HepG2 (cell line): ENCODE data around the gene MARCHF5. TPM values are rescaled to one million over a fixed set of nuclear protein-coding genes. Genes with fewer than 3 reads are reported as not detected.

Experiments used
- ATAC-seq: fragments of 200-7000 bp; cut with Tn5 transposase; 3 replicates; pipeline ENCODE4 v1.9.1; 2020; ENCODE audit warnings: mild to moderate bottlenecking, moderate library complexity
- BruUV-seq: library from RNA; stranded (reverse); fragments of 400-500 nt; replicated peaks from 2 replicates; lab custom pipeline; 2021; lab: Mats Ljungman, UMichigan
- CTCF ChIA-PET: fragments of 300-600 bp; formaldehyde crosslinking; extraction: SDS; loops from one replicate; lab custom pipeline; 2021; ENCODE audit warnings: low total read pairs, inconsistent platforms, low intra/inter-chr PET ratio; lab: Yijun Ruan, JAX
- POLR2A ChIA-PET: fragments of 350-600 bp; sonication (Branson Sonifier 250); formaldehyde crosslinking; loops from one replicate; lab custom pipeline; 2020; ENCODE audit warnings: antibody characterized with exemption, inconsistent platforms; lab: Yijun Ruan, JAX
- DNase-seq: peaks from one replicate; pipeline ENCODE4 v3.0.0-alpha.2; 2015; ENCODE audit warnings: low spot score
- FAIRE-seq: peaks from 3 replicates; lab custom pipeline; 2011; peaks lifted over from hg19 to GRCh38; lab: Jason Lieb, UNC
- H2AFZ ChIP-seq: one replicate; pipeline ENCODE4 v1.6.1; 2011; ENCODE audit warnings: low read length, inconsistent platforms
- H3K27ac ChIP-seq: fragments of 300-600 bp; 3 replicates; pipeline ENCODE4 v1.8.0; 2011; ENCODE audit warnings: mixed run types, mild to moderate bottlenecking, mixed read lengths, low read length, inconsistent platforms; ENCODE audit not compliant: insufficient read depth; ENCODE audit errors: extremely low read length
- H3K27me3 ChIP-seq, 2 experiments: fragments of 200-600 bp in 1 of 2; 2 replicates in 1 of 2; 3 replicates in 1 of 2; pipeline versions ENCODE4 v1.6.0 to v1.8.0; 2011; ENCODE audit warnings: low read length in 2 of 2, mild to moderate bottlenecking in 2 of 2, moderate library complexity in 2 of 2, inconsistent platforms in 1 of 2; ENCODE audit not compliant: insufficient read depth in 2 of 2, control insufficient read depth in 1 of 2
- H3K36me3 ChIP-seq, 2 experiments: fragments of 200-600 bp in 1 of 2; replicated peaks in 1 of 2; 2 replicates in 1 of 2; 3 replicates in 1 of 2; pipeline versions ENCODE4 v1.5.1 to v1.8.0; 2011; ENCODE audit warnings: low read length in 2 of 2, inconsistent platforms in 1 of 2; ENCODE audit not compliant: insufficient read depth in 2 of 2, control insufficient read depth in 1 of 2
- H3K4me1 ChIP-seq: 2 replicates; pipeline ENCODE4 v1.5.1; 2012; ENCODE audit warnings: low read length, inconsistent platforms; ENCODE audit not compliant: insufficient read depth
- H3K4me2 ChIP-seq: 2 replicates; pipeline ENCODE4 v1.6.0; 2011; ENCODE audit warnings: low read depth, low read length, inconsistent platforms
- H3K4me3 ChIP-seq, 3 experiments: fragments of 200-600 bp in 1 of 3; sonication (generic), shearing (Covaris generic) in 1 of 3; replicated peaks in 1 of 3; 2 replicates each; pipeline ENCODE4 v1.5.1; 2011 to 2016; ENCODE audit warnings: low read length in 3 of 3, inconsistent platforms in 2 of 3, low read depth in 2 of 3, mild to moderate bottlenecking in 2 of 3, control low read depth in 1 of 3, mixed read lengths in 1 of 3; ENCODE audit not compliant: insufficient read depth in 1 of 3
- H3K79me2 ChIP-seq: one replicate; pipeline ENCODE4 v1.6.1; 2011; ENCODE audit warnings: low read length, inconsistent platforms; ENCODE audit not compliant: insufficient read depth
- H3K9ac ChIP-seq: 2 replicates; pipeline ENCODE4 v1.6.0; 2011; ENCODE audit warnings: mild to moderate bottlenecking, low read depth, low read length, inconsistent platforms; ENCODE audit not compliant: insufficient read depth
- H3K9me3 ChIP-seq: 2 replicates; pipeline ENCODE4 v1.5.1; 2012; ENCODE audit warnings: mild to moderate bottlenecking, low read length
- H4K20me1 ChIP-seq: 2 replicates; pipeline ENCODE4 v1.6.0; 2011; ENCODE audit warnings: inconsistent platforms, mild to moderate bottlenecking, low read length, moderate library complexity; ENCODE audit not compliant: insufficient read depth
- MAFF ChIP-seq: IDR thresholded peaks from 2 replicates; pipeline ENCODE4 v1.6.1; 2011; ENCODE audit warnings: low read depth, low read length, improper control_type of control experiment
- MAFK ChIP-seq, 2 experiments: IDR thresholded peaks in 1 of 2; conservative IDR thresholded peaks in 1 of 2; 2 replicates each; pipeline ENCODE4 v1.6.1; 2011; ENCODE audit warnings: improper control_type of control experiment in 2 of 2, low read length in 2 of 2
- MIER3 ChIP-seq: IDR thresholded peaks from 2 replicates; pipeline ENCODE4 v1.6.1; 2016; ENCODE audit warnings: missing compliant biosample characterization, borderline replicate concordance
- PHF5A ChIP-seq: IDR thresholded peaks from one replicate; pipeline ENCODE4 v1.6.1; 2018; ENCODE audit warnings: low read depth, missing genetic modification reagents; ENCODE audit not compliant: unreplicated experiment
- PRPF4 ChIP-seq: fragments of 200-400 bp; formaldehyde crosslinking; IDR thresholded peaks from 2 replicates; pipeline ENCODE4 v1.6.1; 2016; ENCODE audit warnings: low read length, low read depth; ENCODE audit not compliant: poor library complexity, severe bottlenecking
- ZNF274 ChIP-seq: sonication (generic); formaldehyde crosslinking; IDR thresholded peaks from 2 replicates; pipeline ENCODE4 v1.5.1; 2020; ENCODE audit warnings: mild to moderate bottlenecking, missing genetic modification reagents
- ZNF432 ChIP-seq: sonication (generic); formaldehyde crosslinking; IDR thresholded peaks from 2 replicates; pipeline ENCODE4 v1.5.0; 2020; ENCODE audit warnings: missing genetic modification reagents, mild to moderate bottlenecking, borderline replicate concordance
- ZSCAN31 ChIP-seq: sonication (generic); formaldehyde crosslinking; IDR thresholded peaks from 2 replicates; pipeline ENCODE4 v1.5.0; 2020; ENCODE audit warnings: low read depth, mild to moderate bottlenecking, missing genetic modification reagents
- WGBS: methylation state at CpG from one replicate; pipeline ENCODE4 v1.1.6; 2017; ENCODE audit warnings: low lambda C conversion rate; 5-methylcytosine and 5-hydroxymethylcytosine counted together
- in situ Hi-C: cut with HindIII; loops from 2 replicates; pipeline ENCODE4 v1.10.0; 2017; ENCODE audit warnings: low pct_unique_long_range_greater_than_20kb; ENCODE audit not compliant: extremely low pct_ligation_motif_present
- intact Hi-C: fragments of 100-400 bp; cut with micrococcal nuclease; formaldehyde crosslinking; loops from one replicate; pipeline ENCODE4 v1.10.0; 2022; ENCODE audit not compliant: unreplicated experiment
- polyA plus RNA-seq, 8 experiments: library from polyadenylated mRNA; depleted of rRNA in 3 of 8; stranded (reverse) in 7 of 8; unstranded in 1 of 8; fragments of >200 nt; fragmentation: Illumina TruSeq in 4 of 8; extraction: Trizol in 4 of 8; gene quantifications; 2 replicates each; pipeline versions ENCODE4 v1.2.1 to v1.2.3, GENCODE V29; 2011 to 2016; ENCODE audit warnings: low read depth in 4 of 8, missing spikeins in 1 of 8, mixed read lengths in 1 of 8; ENCODE audit not compliant: insufficient read depth in 1 of 8
- total RNA-seq, 5 experiments: library from RNA; depleted of rRNA; stranded (reverse); fragments of >200 nt; fragmentation: Illumina TruSeq; extraction: Trizol; gene quantifications; 2 replicates each; pipeline ENCODE4 v1.2.3, GENCODE V29; 2016; ENCODE audit warnings: low read depth in 1 of 5

Gene MARCHF5
- total and polyA plus RNA-seq, 2 of the 13 experiments (the other 11 are each of a cell fraction or from before 2014, with no cell fraction given) = 19.4 to 21.0 TPM

- H2AFZ ChIP-seq = no peak overlapping the region
- POLR2A ChIA-PET = interaction anchor here (1.0 kb wide), 1 partner anchor 14 kb away, joined by 3 read pairs; the partner anchor contains the start of genes CPEB3 and MARCHF5
- WGBS = 94% methylated on average over 13 of the region's 13 CpGs
These were observed 14.4 kb downstream of the MARCHF5 start for GRCh38 chr10:92305133-92306072.

GRCh38 chr10:92309272-92309671, 18.3 kb downstream of the MARCHF5 start:
- CTCF ChIA-PET = no interaction called here
- Histone ChIP-seq H3K9me3 (no peaks in the 10 kb centered on the region), H3K79me2 (peaks cover 46% of the 10 kb centered on the region), H3K4me3 (no peak overlapping the region), H3K9ac (no peak overlapping the region), H3K27me3 (no peaks in the 10 kb centered on the region), H3K36me3 (peaks cover 0 to 29% of the 10 kb centered on the region in 2 experiments; a peak in 3 of 5 replicates), H2AFZ (no peak overlapping the region), H4K20me1 (0 out of 2 replicates have a peak, but pooled peaks cover 4% of the 10 kb centered on the region), H3K4me1 (peaks cover 5% of the 10 kb centered on the region), H3K27ac (no peak overlapping the region), H3K4me2 (no peak overlapping the region)
- ATAC-seq (no peak), FAIRE-seq (no peak), DNase-seq (no peak)
- TF ChIP-seq MAFK (conservative IDR thresholded peaks at IDR 0.05 in 1 of 2, IDR thresholded peaks at IDR 0.05 in 1 of 2; ENCODE audit: low read length in 2 of 2) (peak; percentile 84 to 94; a peak in 3 of 4 replicates), MIER3 (CRISPR knock-in tag) (no peak), MAFF (peak; percentile 91)
- 95% methylated on average over 1 of the region's 1 CpG for WGBS
- BruUV-seq = no TSS peak
- intact Hi-C loops (no loop called here), in situ Hi-C loops (no loop called here)
- POLR2A ChIA-PET = no interaction called here

More at GRCh38 chr10:92305133-92306072, 14.4 kb downstream of the MARCHF5 start:
- Histone ChIP-seq H3K9ac (no peak overlapping the region), H3K4me3 (no peak overlapping the region), H3K9me3 (no peaks in the 10 kb centered on the region), H3K36me3 (peaks cover 3 to 10% of the 10 kb centered on the region in 2 experiments; a peak in 3 of 5 replicates), H3K4me2 (no peak overlapping the region), H3K27ac (no peak overlapping the region), H3K4me1 (peaks cover 11% of the 10 kb centered on the region), H3K79me2 (peaks cover 78% of the 10 kb centered on the region), H4K20me1 (0 out of 2 replicates have a peak, but pooled peaks cover 10% of the 10 kb centered on the region), H3K27me3 (no peaks in the 10 kb centered on the region)
- intact Hi-C loops = no loop called here
- CTCF ChIA-PET = no interaction called here
- in situ Hi-C loops = no loop called here
- ATAC-seq = no peak
- FAIRE-seq = no peak
- DNase-seq = no peak
- no TSS peak for BruUV-seq
- TF ChIP-seq ZNF432 (no peak), PRPF4 (no peak), PHF5A (no peak), ZNF274 (CRISPR knock-in tag) (no peak), ZSCAN31 (CRISPR knock-in tag) (no peak)
